H1 (cell line): ENCODE data around the gene FNDC11. TPM values are rescaled to one million over a fixed set of nuclear protein-coding genes. Genes with fewer than 3 reads are reported as not detected.

ENCODE experiments used
- CTCF ChIA-PET: fragments of 300-600 bp; sonication (Branson Sonifier 250); formaldehyde crosslinking; loops from one replicate; lab custom pipeline; 2021; ENCODE audit not compliant: partially characterized antibody; lab: Charles Lee
- POLR2A ChIA-PET: fragments of 300-600 bp; sonication (Branson Sonifier 250); formaldehyde crosslinking; loops from one replicate; lab custom pipeline; 2021; ENCODE audit warnings: inconsistent platforms; ENCODE audit not compliant: partially characterized antibody; lab: Charles Lee
- DNase-seq, 2 experiments: peaks; one replicate each; pipeline versions ENCODE4 v3.0.0 to v3.0.0-alpha.2; 2010 to 2022; ENCODE audit warnings: low spot score in 2 of 2, low read depth in 1 of 2, mixed read lengths in 1 of 2
- FAIRE-seq: peaks from 2 replicates; lab custom pipeline; 2011; peaks lifted over from hg19 to GRCh38; lab: Jason Lieb, UNC
- H2AFZ ChIP-seq: 2 replicates; pipeline ENCODE4 v1.8.1; 2012; ENCODE audit warnings: low read length, inconsistent platforms
- H2AK5ac ChIP-seq: 2 replicates; pipeline ENCODE4 v1.6.1; 2013; ENCODE audit warnings: low read depth, low read length
- H2BK120ac ChIP-seq: replicated peaks from 2 replicates; pipeline ENCODE3; 2013; ENCODE audit warnings: low read depth, low read length, inconsistent platforms
- H2BK12ac ChIP-seq: 2 replicates; pipeline ENCODE4 v1.6.1; 2013; ENCODE audit warnings: low read depth, low read length
- H2BK15ac ChIP-seq: 2 replicates; pipeline ENCODE4 v1.6.1; 2013; ENCODE audit warnings: low read length
- H2BK20ac ChIP-seq: 2 replicates; pipeline ENCODE4 v1.6.1; 2013; ENCODE audit warnings: low read length
- H2BK5ac ChIP-seq: 2 replicates; pipeline ENCODE4 v1.6.1; 2013; ENCODE audit warnings: low read depth, low read length
- H3K14ac ChIP-seq: 2 replicates; pipeline ENCODE4 v1.6.1; 2013; ENCODE audit warnings: inconsistent platforms; ENCODE audit not compliant: insufficient read length
- H3K18ac ChIP-seq: 2 replicates; pipeline ENCODE4 v1.6.1; 2013; ENCODE audit warnings: low read length; ENCODE audit errors: extremely low read depth
- H3K23ac ChIP-seq: 2 replicates; pipeline ENCODE4 v1.6.1; 2013; ENCODE audit warnings: inconsistent platforms; ENCODE audit not compliant: insufficient read length
- H3K23me2 ChIP-seq: 2 replicates; pipeline ENCODE4 v1.6.1; 2013; ENCODE audit warnings: low read depth, low read length
- H3K27ac ChIP-seq: 2 replicates; pipeline ENCODE4 v1.6.1; 2011; ENCODE audit warnings: low read depth, low read length, inconsistent platforms
- H3K27me3 ChIP-seq, 4 experiments: replicated peaks in 1 of 4; 1 replicate in 1 of 4; 2 replicates in 3 of 4; pipeline versions ENCODE4 v1.6.1 to v1.8.1; 2011 to 2013; ENCODE audit warnings: low read length in 3 of 4, mild to moderate bottlenecking in 3 of 4, inconsistent platforms in 2 of 4, mixed read lengths in 2 of 4, moderate library complexity in 1 of 4; ENCODE audit not compliant: control insufficient read depth in 3 of 4, insufficient read depth in 3 of 4; ENCODE audit errors: extremely low read depth in 1 of 4
- H3K36me3 ChIP-seq, 4 experiments: 2 replicates each; pipeline versions ENCODE4 v1.6.1 to v1.8.1; 2011 to 2013; ENCODE audit warnings: mild to moderate bottlenecking in 4 of 4, low read length in 3 of 4, moderate library complexity in 2 of 4, control low read depth in 1 of 4, inconsistent platforms in 1 of 4; ENCODE audit not compliant: insufficient read depth in 4 of 4, control insufficient read depth in 2 of 4
- H3K4ac ChIP-seq: replicated peaks from 2 replicates; pipeline ENCODE3; 2013; ENCODE audit warnings: low read length, low read depth, mixed read lengths, inconsistent platforms; ENCODE audit not compliant: insufficient read length
- H3K4me1 ChIP-seq, 4 experiments: replicated peaks in 1 of 4; 1 replicate in 1 of 4; 2 replicates in 3 of 4; pipeline versions ENCODE4 v1.6.1 to v1.8.1; 2011 to 2013; ENCODE audit warnings: low read length in 3 of 4, inconsistent platforms in 2 of 4, mixed read lengths in 1 of 4; ENCODE audit not compliant: insufficient read depth in 4 of 4, control insufficient read depth in 3 of 4
- H3K4me2 ChIP-seq, 2 experiments: 2 replicates each; pipeline versions ENCODE4 v1.6.1 to v1.8.1; 2011 to 2013; ENCODE audit warnings: low read depth in 2 of 2, low read length in 2 of 2, control low read depth in 1 of 2, inconsistent platforms in 1 of 2, mild to moderate bottlenecking in 1 of 2; ENCODE audit not compliant: insufficient read depth in 1 of 2
- H3K4me3 ChIP-seq, 4 experiments: fragments of 200-600, 300-600 bp in 1 of 4; sonication (generic), shearing (Covaris generic), sonication (Bioruptor Twin) in 1 of 4; 2 replicates each; pipeline versions ENCODE4 v1.5.1 to v1.8.1; 2011 to 2016; ENCODE audit warnings: low read length in 4 of 4, low read depth in 3 of 4, control low read depth in 2 of 4, inconsistent platforms in 2 of 4, mild to moderate bottlenecking in 2 of 4, mixed read lengths in 1 of 4, moderate library complexity in 1 of 4; ENCODE audit not compliant: insufficient read depth in 2 of 4; ENCODE audit errors: extremely low read depth in 1 of 4
- H3K56ac ChIP-seq: replicated peaks from 2 replicates; pipeline ENCODE3; 2013; ENCODE audit warnings: low read depth, mild to moderate bottlenecking, mixed read lengths, low read length, inconsistent platforms; ENCODE audit not compliant: insufficient read length
- H3K79me1 ChIP-seq: 2 replicates; pipeline ENCODE4 v1.6.1; 2013; ENCODE audit warnings: low read depth, low read length, control low read depth
- H3K79me2 ChIP-seq, 2 experiments: 2 replicates each; pipeline versions ENCODE4 v1.6.1 to v1.8.1; 2012 to 2013; ENCODE audit warnings: low read length in 2 of 2, mild to moderate bottlenecking in 2 of 2, inconsistent platforms in 1 of 2; ENCODE audit not compliant: insufficient read depth in 2 of 2, control insufficient read depth in 1 of 2
- H3K9ac ChIP-seq, 4 experiments: replicated peaks in 1 of 4; 1 replicate in 1 of 4; 2 replicates in 3 of 4; pipeline versions ENCODE4 v1.6.1 to v1.8.1; 2011 to 2013; ENCODE audit warnings: low read depth in 3 of 4, low read length in 3 of 4, control low read depth in 2 of 4, mild to moderate bottlenecking in 2 of 4, moderate library complexity in 2 of 4, inconsistent platforms in 1 of 4; ENCODE audit errors: extremely low read depth in 1 of 4
- H3K9me3 ChIP-seq, 2 experiments: 2 replicates each; pipeline versions ENCODE4 v1.6.1 to v1.8.1; 2012 to 2013; ENCODE audit warnings: mild to moderate bottlenecking in 2 of 2, moderate library complexity in 2 of 2, control low read depth in 1 of 2, inconsistent platforms in 1 of 2, low read depth in 1 of 2, low read length in 1 of 2, mixed read lengths in 1 of 2; ENCODE audit not compliant: insufficient read depth in 2 of 2
- H4K20me1 ChIP-seq, 2 experiments: replicated peaks in 1 of 2; 2 replicates each; pipeline versions ENCODE3 to v1.8.1; 2011 to 2013; ENCODE audit warnings: inconsistent platforms in 2 of 2, low read length in 2 of 2, mild to moderate bottlenecking in 1 of 2; ENCODE audit not compliant: insufficient read depth in 2 of 2, control insufficient read depth in 1 of 2
- H4K5ac ChIP-seq: 2 replicates; pipeline ENCODE4 v1.6.1; 2013; ENCODE audit warnings: low read length, low read depth, mixed read lengths, inconsistent platforms; ENCODE audit not compliant: insufficient read length
- H4K8ac ChIP-seq: 2 replicates; pipeline ENCODE4 v1.8.0; 2013; ENCODE audit warnings: mild to moderate bottlenecking, moderate library complexity, low read length, inconsistent platforms; ENCODE audit not compliant: insufficient read depth; ENCODE audit errors: extremely low read depth
- H4K91ac ChIP-seq: replicated peaks from 2 replicates; pipeline ENCODE3; 2013; ENCODE audit warnings: low read length, mixed read lengths, inconsistent platforms; ENCODE audit not compliant: insufficient read length
- CTBP2 ChIP-seq: IDR thresholded peaks from 2 replicates; pipeline ENCODE4 v1.7.0; 2011; ENCODE audit warnings: borderline replicate concordance, mild to moderate bottlenecking, moderate library complexity, mixed read lengths, low read length; ENCODE audit not compliant: insufficient read depth, insufficient read length
- EGR1 ChIP-seq: IDR thresholded peaks from 2 replicates; pipeline ENCODE4 v1.6.1; 2011; ENCODE audit warnings: low read depth, low read length, borderline replicate concordance
- EP300 ChIP-seq, 2 experiments: IDR thresholded peaks; 1 replicate in 1 of 2; 2 replicates in 1 of 2; pipeline ENCODE4 v1.6.1; 2011 to 2012; ENCODE audit warnings: low read depth in 2 of 2, low read length in 2 of 2, mild to moderate bottlenecking in 2 of 2, borderline replicate concordance in 1 of 2, inconsistent platforms in 1 of 2, moderate library complexity in 1 of 2
- MAFK ChIP-seq: IDR thresholded peaks from 2 replicates; pipeline ENCODE4 v1.6.1; 2012; ENCODE audit warnings: low read depth, mild to moderate bottlenecking, improper control_type of control experiment, low read length
- WGBS, 2 experiments: shearing (Covaris generic) in 1 of 2; methylation state at CpG; one replicate each; pipeline versions ENCODE4 v1.1.6 to v1.1.7; 2013 to 2015; ENCODE audit warnings: low lambda C conversion rate in 2 of 2, mixed read lengths in 2 of 2, inconsistent platforms in 1 of 2, low coverage in 1 of 2, missing lambda C conversion rate in 1 of 2; ENCODE audit not compliant: insufficient replicate concordance in 2 of 2, insufficient coverage in 1 of 2, insufficient read length in 1 of 2; ENCODE audit errors: extremely low coverage in 1 of 2, missing lambda C conversion rate in 1 of 2; 5-methylcytosine and 5-hydroxymethylcytosine counted together
- polyA plus RNA-seq, 7 experiments: library from polyadenylated mRNA; depleted of rRNA in 3 of 7; stranded (reverse) in 5 of 7; unstranded in 2 of 7; fragments of >200 nt in 5 of 7; fragments of 200-250 nt in 2 of 7; gene quantifications; 1 replicate in 5 of 7; 2 replicates in 1 of 7; 4 replicates in 1 of 7; pipeline versions ENCODE4 v1.2.1 to v1.2.3, GENCODE V29; 2011 to 2013; ENCODE audit warnings: missing spikeins in 2 of 7, mixed read lengths in 2 of 7
- total RNA-seq: library from RNA; stranded (reverse); fragmentation: NEBNext Ultra II Directional; extraction: Animal tissue kit (Norgen Biotek cat#: 25700); gene quantifications from 2 replicates; pipeline ENCODE4 v1.2.1, GENCODE V29; 2021
- TF ChIP-seq, protein P1 (sequence below): IDR thresholded peaks from 2 replicates; pipeline ENCODE4 v1.6.1; 2011; ENCODE audit warnings: low read depth, mild to moderate bottlenecking, low read length; ENCODE audit not compliant: insufficient read depth

The FNDC11 gene
- total and polyA plus RNA-seq, 2 of the 8 experiments (the other 6 are each of a cell fraction or from before 2014, with no cell fraction given) = 2.6 to 8.8 TPM

DNA sequence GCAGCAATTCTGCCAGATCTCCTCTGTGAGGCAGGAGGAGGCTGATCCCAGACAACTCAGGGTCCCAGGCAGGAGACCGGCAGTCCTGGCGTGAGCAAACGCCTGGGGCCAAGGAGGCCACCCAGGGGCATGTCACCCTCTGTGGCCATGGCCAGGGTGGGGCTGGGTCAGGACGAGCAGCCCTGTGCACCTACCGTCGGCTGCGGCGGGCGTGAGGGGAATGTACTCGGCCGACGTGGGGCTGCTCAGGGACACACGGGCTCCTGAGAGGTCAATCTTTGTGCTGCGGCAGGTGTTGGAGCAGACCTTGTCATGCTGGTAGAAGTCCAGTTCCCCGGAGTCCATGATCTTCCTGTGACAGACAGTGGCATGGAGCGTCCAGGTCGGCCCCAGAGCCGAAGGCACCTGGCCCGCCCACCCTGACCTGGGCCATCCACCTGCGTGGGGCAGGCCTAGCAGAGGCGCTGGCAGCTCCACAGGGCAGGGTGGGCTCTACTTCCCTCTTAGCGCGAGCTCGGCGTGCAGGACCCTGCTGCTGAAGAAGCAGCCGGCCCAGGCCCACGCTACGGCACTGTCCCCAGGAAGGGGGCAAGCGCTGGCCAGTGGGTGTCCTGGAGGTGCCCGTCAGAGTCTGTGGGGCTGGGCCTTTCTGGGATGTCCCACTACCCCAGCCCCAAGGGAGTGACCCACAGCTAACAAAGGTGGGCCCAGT is 41.6 kb downstream of the FNDC11 start:
- Histone ChIP-seq H4K8ac (no peak overlapping the region), H3K14ac (no peak overlapping the region), H2AFZ (no peak overlapping the region), H3K9ac (no peak overlapping the region), H3K27me3 (no peaks in the 10 kb centered on the region), H3K9me3 (no peaks in the 10 kb centered on the region), H3K4me3 (no peak overlapping the region), H3K27ac (no peak overlapping the region), H2AK5ac (no peak overlapping the region), H3K18ac (no peak overlapping the region), H3K4ac (no peak overlapping the region), H3K23me2 (no peaks in the 10 kb centered on the region), H2BK5ac (no peak overlapping the region), H2BK20ac (no peak overlapping the region), H3K23ac (no peak overlapping the region), H4K91ac (no peak overlapping the region), H2BK15ac (no peak overlapping the region), H3K79me2 (no peaks in the 10 kb centered on the region), H4K20me1 (peaks cover 0 to 8% of the 10 kb centered on the region in 2 experiments), H2BK120ac (no peak overlapping the region), H4K5ac (no peak overlapping the region), H3K56ac (no peak overlapping the region), H3K79me1 (no peaks in the 10 kb centered on the region), H3K36me3 (peaks cover 0 to 18% (median 8%) of the 10 kb centered on the region in 4 experiments; a peak in 7 of 8 replicates), H3K4me2 (no peak overlapping the region), H3K4me1 (no peaks in the 10 kb centered on the region), H2BK12ac (no peak overlapping the region)
- ChIA-PET CTCF (interaction anchor here (1.1 to 1.4 kb wide), 2 partner anchors 14 to 58 kb away, joined by 3 to 4 read pairs; no protein-coding TSS in a partner anchor), POLR2A (interaction anchor here (1.6 kb wide), 1 partner anchor 110 kb away, joined by 3 read pairs; no protein-coding TSS in a partner anchor)
- DNase-seq (no peak), FAIRE-seq (no peak)
- 89% methylated on average over 28 of the region's 30 CpGs; no CpG with 5 or more reads in 1 of the 2 experiments for WGBS, 2 experiments
- TF ChIP-seq, protein P1, sequence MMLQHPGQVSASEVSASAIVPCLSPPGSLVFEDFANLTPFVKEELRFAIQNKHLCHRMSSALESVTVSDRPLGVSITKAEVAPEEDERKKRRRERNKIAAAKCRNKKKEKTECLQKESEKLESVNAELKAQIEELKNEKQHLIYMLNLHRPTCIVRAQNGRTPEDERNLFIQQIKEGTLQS = no peak
- TF ChIP-seq EP300 (IDR thresholded peaks at IDR 0.05; ENCODE audit: borderline replicate concordance in 1 of 2, low read depth in 2 of 2, low read length in 2 of 2) (no peak), EGR1 (no peak), CTBP2 (no peak), MAFK (no peak)
